HG02642 (cell line): ENCODE data around the gene TMEM252.

Source experiments
- ATAC-seq: cut with Tn5 transposase; IDR thresholded peaks from one replicate; pipeline ENCODE4 v1.9.1; 2021; ENCODE audit warnings: mild to moderate bottlenecking; ENCODE audit not compliant: unreplicated experiment, poor library complexity

The TMEM252 gene

GRCh38 chr9:68540712-68541535 is at the start of gene TMEM252:
Gene TMEM252, minus strand, starts transcription at chr9:68540883. Its CDS starts 69 bp downstream, at chr9:68540814.
- ATAC-seq, result no peak

GRCh38 chr9:68585034-68585761 is 44.5 kb upstream of the TMEM252 start:
- no peak for ATAC-seq

GRCh38 chr9:68584189-68585033 is 43.7 kb upstream of the TMEM252 start:
- ATAC-seq, result peak; percentile 91

GRCh38 chr9:68581696-68582095 is 41.0 kb upstream of the TMEM252 start:
- ATAC-seq, result no peak

- peak; percentile 83 for ATAC-seq
These were observed 37.3 kb upstream of the TMEM252 start for GRCh38 chr9:68577774-68578591.

- ATAC-seq, result no peak
These were observed 35.1 kb upstream of the TMEM252 start for GRCh38 chr9:68575817-68576216.

- no peak for ATAC-seq
These were observed 33.5 kb upstream of the TMEM252 start for GRCh38 chr9:68574150-68574549.

- no peak for ATAC-seq
These were observed 26.9 kb upstream of the TMEM252 start for GRCh38 chr9:68567565-68567964.

GRCh38 chr9:68562461-68562860 is 21.8 kb upstream of the TMEM252 start:
- no peak for ATAC-seq

GRCh38 chr9:68560071-68560844 is 19.6 kb upstream of the TMEM252 start:
- peak; percentile 69 for ATAC-seq

GRCh38 chr9:68558545-68558944 is 17.9 kb upstream of the TMEM252 start:
- ATAC-seq, result no peak

GRCh38 chr9:68555437-68556150 is 14.9 kb upstream of the TMEM252 start:
- ATAC-seq, result no peak

GRCh38 chr9:68552700-68553476 is 12.2 kb upstream of the TMEM252 start:
- ATAC-seq, result no peak

- no peak for ATAC-seq
These were observed 10.5 kb upstream of the TMEM252 start for GRCh38 chr9:68551191-68551590.

GRCh38 chr9:68548241-68548640 is 7.6 kb upstream of the TMEM252 start:
- no peak for ATAC-seq

- ATAC-seq, result no peak
These were observed 6.7 kb upstream of the TMEM252 start for GRCh38 chr9:68547417-68547816.

GRCh38 chr9:68546596-68547390 is 6.1 kb upstream of the TMEM252 start:
- ATAC-seq, result peak; percentile 83
